IMR-90 (cell line): ENCODE results near the gene RPS15. TPM values are rescaled to one million over a fixed set of nuclear protein-coding genes. Genes with fewer than 3 reads are reported as not detected.

Experiments used
- ATAC-seq: fragments of 200-7000 bp; cut with Tn5 transposase; 2 replicates; pipeline ENCODE4 v1.9.1; 2020; ENCODE audit warnings: low read depth, mild to moderate bottlenecking, moderate library complexity
- BruUV-seq: library from RNA; stranded (reverse); fragments of 400-500 nt; replicated peaks from 2 replicates; lab custom pipeline; 2021; lab: Mats Ljungman, UMichigan
- CTCF ChIA-PET: fragments of 300-600 bp; formaldehyde crosslinking; extraction: SDS; loops from one replicate; lab custom pipeline; 2021; ENCODE audit warnings: antibody characterized with exemption; lab: Yijun Ruan, JAX
- POLR2A ChIA-PET: fragments of 300-600 bp; sonication (Branson Sonifier 250); formaldehyde crosslinking; loops from one replicate; lab custom pipeline; 2022; ENCODE audit warnings: antibody characterized with exemption; ENCODE audit not compliant: unreplicated experiment; lab: Charles Lee
- DNase-seq: peaks from one replicate; pipeline ENCODE4 v3.0.0; 2013
- H2AFZ ChIP-seq: replicated peaks from 2 replicates; pipeline ENCODE3; 2013; ENCODE audit warnings: low read length, mild to moderate bottlenecking; ENCODE audit not compliant: poor library complexity
- H2AK5ac ChIP-seq: 2 replicates; pipeline ENCODE4 v1.6.1; 2013; ENCODE audit warnings: low read depth, low read length, inconsistent platforms
- H2AK9ac ChIP-seq: replicated peaks from 2 replicates; pipeline ENCODE3; 2013; ENCODE audit warnings: mild to moderate bottlenecking, low read depth, low read length, moderate library complexity; ENCODE audit not compliant: poor library complexity
- H2BK120ac ChIP-seq: 2 replicates; pipeline ENCODE4 v1.6.1; 2013; ENCODE audit warnings: low read depth, low read length, inconsistent platforms
- H2BK15ac ChIP-seq: 3 replicates; pipeline ENCODE4 v1.6.1; 2013; ENCODE audit warnings: low read depth, low read length, inconsistent platforms
- H2BK20ac ChIP-seq: 2 replicates; pipeline ENCODE4 v1.6.1; 2013; ENCODE audit warnings: low read depth, mild to moderate bottlenecking, inconsistent platforms, low read length, moderate library complexity
- H2BK5ac ChIP-seq: 2 replicates; pipeline ENCODE4 v1.6.1; 2013; ENCODE audit warnings: mild to moderate bottlenecking, low read depth, low read length, inconsistent platforms; ENCODE audit not compliant: poor library complexity, severe bottlenecking
- H3K14ac ChIP-seq: replicated peaks from 2 replicates; pipeline ENCODE4 v1.6.1; 2013; ENCODE audit warnings: low read depth, low read length, inconsistent platforms
- H3K18ac ChIP-seq: 2 replicates; pipeline ENCODE4 v1.6.1; 2013; ENCODE audit warnings: low read depth, low read length, control low read depth
- H3K23ac ChIP-seq: 2 replicates; pipeline ENCODE4 v1.6.1; 2013; ENCODE audit warnings: low read depth, low read length, inconsistent platforms
- H3K27ac ChIP-seq: 2 replicates; pipeline ENCODE4 v1.5.1; 2013; ENCODE audit warnings: mild to moderate bottlenecking, control low read depth, low read length; ENCODE audit not compliant: insufficient read depth
- H3K27me3 ChIP-seq: 2 replicates; pipeline ENCODE4 v1.6.1; 2013; ENCODE audit warnings: low read length; ENCODE audit not compliant: control insufficient read depth, insufficient read depth
- H3K36me3 ChIP-seq: 2 replicates; pipeline ENCODE4 v1.6.1; 2013; ENCODE audit warnings: low read length, mixed read lengths; ENCODE audit not compliant: control insufficient read depth, insufficient read depth
- H3K4ac ChIP-seq: 2 replicates; pipeline ENCODE4 v1.6.1; 2013; ENCODE audit warnings: low read depth, low read length, inconsistent platforms
- H3K4me1 ChIP-seq: 2 replicates; pipeline ENCODE4 v1.6.1; 2013; ENCODE audit warnings: low read length, mixed read lengths; ENCODE audit not compliant: control insufficient read depth, insufficient read depth
- H3K4me2 ChIP-seq: 2 replicates; pipeline ENCODE4 v1.6.1; 2013; ENCODE audit warnings: low read depth, mild to moderate bottlenecking, control low read depth, low read length, moderate library complexity
- H3K4me3 ChIP-seq: 2 replicates; pipeline ENCODE4 v1.5.1; 2013; ENCODE audit warnings: low read depth, mild to moderate bottlenecking, control low read depth, low read length, moderate library complexity; ENCODE audit not compliant: insufficient read depth
- H3K56ac ChIP-seq: 2 replicates; pipeline ENCODE4 v1.6.1; 2013; ENCODE audit warnings: low read length, inconsistent platforms; ENCODE audit not compliant: insufficient read depth; ENCODE audit errors: extremely low read depth
- H3K79me1 ChIP-seq, 2 experiments: 2 replicates each; pipeline ENCODE4 v1.6.1; 2013; ENCODE audit warnings: low read length in 2 of 2, inconsistent platforms in 1 of 2, low read depth in 1 of 2
- H3K9ac ChIP-seq: 2 replicates; pipeline ENCODE4 v1.6.1; 2013; ENCODE audit warnings: low read depth, low read length, control low read depth
- H3K9me1 ChIP-seq: 2 replicates; pipeline ENCODE4 v1.6.1; 2013; ENCODE audit warnings: low read length, inconsistent platforms; ENCODE audit not compliant: insufficient read depth
- H3K9me3 ChIP-seq: 2 replicates; pipeline ENCODE4 v1.6.1; 2013; ENCODE audit warnings: low read length; ENCODE audit not compliant: control insufficient read depth, insufficient read depth
- H4K20me1 ChIP-seq: 2 replicates; pipeline ENCODE4 v1.6.1; 2013; ENCODE audit warnings: low read length, inconsistent platforms; ENCODE audit not compliant: insufficient read depth
- H4K5ac ChIP-seq: 2 replicates; pipeline ENCODE4 v1.6.1; 2013; ENCODE audit warnings: mild to moderate bottlenecking, low read depth, low read length, control low read depth
- H4K8ac ChIP-seq, 2 experiments: 2 replicates each; pipeline ENCODE4 v1.6.1; 2013; ENCODE audit warnings: low read depth in 2 of 2, low read length in 2 of 2, control low read depth in 1 of 2, inconsistent platforms in 1 of 2
- H4K91ac ChIP-seq: 2 replicates; pipeline ENCODE4 v1.6.1; 2013; ENCODE audit warnings: low read depth, low read length, inconsistent platforms; ENCODE audit not compliant: insufficient read depth
- BHLHE40 ChIP-seq: fragments of 150-350 bp; IDR thresholded peaks from 2 replicates; pipeline ENCODE4 v1.6.1; 2016; ENCODE audit warnings: mild to moderate bottlenecking, low read depth, low read length
- CEBPB ChIP-seq: IDR thresholded peaks from 2 replicates; pipeline ENCODE4 v1.6.1; 2012; ENCODE audit warnings: low read depth, low read length, improper control_type of control experiment
- CHD1 ChIP-seq: IDR thresholded peaks from 2 replicates; pipeline ENCODE4 v1.6.1; 2012; ENCODE audit warnings: low read depth, low read length, improper control_type of control experiment
- CTCF ChIP-seq: conservative IDR thresholded peaks from 2 replicates; pipeline ENCODE4 v1.5.1; 2012; ENCODE audit warnings: mild to moderate bottlenecking, low read depth, low read length, improper control_type of control experiment
- ELK1 ChIP-seq: fragments of 150-350 bp; IDR thresholded peaks from 2 replicates; pipeline ENCODE4 v1.6.1; 2016; ENCODE audit warnings: low read depth, mild to moderate bottlenecking, low read length, moderate library complexity, borderline replicate concordance
- FOS ChIP-seq: fragments of 150-350 bp; IDR thresholded peaks from 2 replicates; pipeline ENCODE4 v1.6.1; 2016; ENCODE audit warnings: low read depth, low read length
- MAFK ChIP-seq: IDR thresholded peaks from 2 replicates; pipeline ENCODE4 v1.6.1; 2012; ENCODE audit warnings: low read depth, low read length, improper control_type of control experiment
- MAZ ChIP-seq: IDR thresholded peaks from 2 replicates; pipeline ENCODE4 v1.6.1; 2012; ENCODE audit warnings: low read depth, mild to moderate bottlenecking, low read length, improper control_type of control experiment, moderate library complexity, borderline replicate concordance
- MXI1 ChIP-seq: IDR thresholded peaks from 2 replicates; pipeline ENCODE4 v1.6.1; 2012; ENCODE audit warnings: low read depth, mild to moderate bottlenecking, low read length, moderate library complexity, borderline replicate concordance
- NFE2L2 ChIP-seq: fragments of 150-350 bp; IDR thresholded peaks from 2 replicates; pipeline ENCODE4 v1.6.1; 2016; ENCODE audit warnings: low read depth, mild to moderate bottlenecking, low read length
- POLR2A ChIP-seq: IDR thresholded peaks from 2 replicates; pipeline ENCODE4 v1.6.1; 2012; ENCODE audit warnings: mild to moderate bottlenecking, low read depth, low read length
- RAD21 ChIP-seq: IDR thresholded peaks from 2 replicates; pipeline ENCODE4 v1.6.1; 2012; ENCODE audit warnings: low read length, improper control_type of control experiment
- RCOR1 ChIP-seq: IDR thresholded peaks from 2 replicates; pipeline ENCODE4 v1.6.1; 2012; ENCODE audit warnings: mild to moderate bottlenecking, low read length, improper control_type of control experiment; ENCODE audit not compliant: insufficient replicate concordance
- RFX5 ChIP-seq: IDR thresholded peaks from 2 replicates; pipeline ENCODE4 v1.8.0; 2012; ENCODE audit warnings: low read depth, mild to moderate bottlenecking, low read length, moderate library complexity
- SMC3 ChIP-seq: fragments of 150-350 bp; IDR thresholded peaks from 2 replicates; pipeline ENCODE4 v1.6.1; 2016; ENCODE audit warnings: low read depth, mild to moderate bottlenecking, antibody characterized with exemption, low read length, moderate library complexity
- USF2 ChIP-seq: fragments of 150-350 bp; IDR thresholded peaks from 2 replicates; pipeline ENCODE4 v1.6.1; 2017; ENCODE audit warnings: mild to moderate bottlenecking, antibody characterized with exemption, low read length, low read depth
- WGBS, 2 experiments: methylation state at CpG; one replicate each; pipeline versions ENCODE4 v1.1.5 to v1.1.7; 2013; ENCODE audit warnings: missing lambda C conversion rate in 2 of 2; ENCODE audit not compliant: insufficient read length in 1 of 2; ENCODE audit errors: extremely low coverage in 2 of 2; 5-methylcytosine and 5-hydroxymethylcytosine counted together
- dilution Hi-C: fragments of 300-500 bp; cut with HindIII; formaldehyde crosslinking; loops from one replicate; pipeline ENCODE4 v1.14.3; 2018; ENCODE audit warnings: low sequenced_read_pairs; ENCODE audit not compliant: unreplicated experiment
- in situ Hi-C: fragments of 300-500 bp; cut with MboI; formaldehyde crosslinking; loops from 3 replicates; pipeline ENCODE4 v1.14.3; 2019; ENCODE audit warnings: low sequenced_read_pairs, inconsistent platforms, mixed read lengths
- intact Hi-C: fragments of 100-400 bp; cut with micrococcal nuclease; formaldehyde crosslinking; loops from 2 replicates; pipeline ENCODE4 v1.10.0; 2022
- polyA plus RNA-seq, 3 experiments: library from polyadenylated mRNA; depleted of rRNA; stranded (reverse); fragments of >200 nt; gene quantifications; 2 replicates each; pipeline ENCODE4 v1.2.3, GENCODE V29; 2012; ENCODE audit warnings: low replicate concordance in 1 of 3
- total RNA-seq: library from RNA; depleted of rRNA; stranded (reverse); fragments of >200 nt; gene quantifications from 2 replicates; pipeline ENCODE4 v1.2.3, GENCODE V29; 2012

Gene RPS15
- total and polyA plus RNA-seq, 2 of the 4 experiments (the other 2 are of a cell fraction) = 1,179 to 1,855 TPM

DNA sequence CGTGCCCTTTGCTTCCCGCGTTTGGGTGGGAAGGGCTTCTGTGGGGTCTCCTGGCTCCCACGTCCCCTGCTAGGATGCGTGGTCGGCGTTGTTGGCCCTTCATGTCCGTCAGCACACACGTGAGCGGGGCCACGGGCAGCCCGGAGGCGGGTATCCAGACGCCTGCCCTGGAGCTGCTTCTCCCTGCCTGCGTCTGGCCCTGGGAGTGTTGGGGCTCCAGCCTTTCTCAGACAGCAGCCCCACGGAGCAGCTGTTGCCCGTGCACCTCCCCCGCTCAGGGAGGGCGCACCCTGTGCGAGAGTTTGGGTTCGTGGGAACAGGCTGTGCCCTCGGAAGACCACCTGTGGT lies 16.3 kb upstream of the RPS15 start:
- ChIA-PET CTCF (no interaction called here), POLR2A (no interaction called here)
- H3K27ac ChIP-seq = no peak overlapping the region
- no peak overlapping the region for H3K23ac ChIP-seq
- H3K4me1 ChIP-seq = peaks cover 4% of the 10 kb centered on the region; the same call in 1 of the 2 replicates
- intact Hi-C loops = no loop called here
- peaks cover 82% of the 10 kb centered on the region for H4K20me1 ChIP-seq
- H2BK20ac ChIP-seq = no peak overlapping the region
- no peak overlapping the region for H3K56ac ChIP-seq
- no peak overlapping the region for H2AK9ac ChIP-seq
- H3K36me3 ChIP-seq = peaks cover 79% of the 10 kb centered on the region
- peaks cover 26 to 82% of the 10 kb centered on the region in 2 experiments for H3K79me1 ChIP-seq
- no peak overlapping the region for H4K8ac ChIP-seq
- no peak overlapping the region for H3K4ac ChIP-seq
- H4K91ac ChIP-seq = no peak overlapping the region
- dilution Hi-C loops = no loop called here
- H2BK5ac ChIP-seq = no peak overlapping the region
- H3K27me3 ChIP-seq = no peaks in the 10 kb centered on the region
- no peak for ATAC-seq
- no peak overlapping the region for H3K4me2 ChIP-seq
- no peak overlapping the region for H3K18ac ChIP-seq
- no peak for DNase-seq
- H3K9me1 ChIP-seq = peaks cover 10% of the 10 kb centered on the region; the same call in 1 of the 2 replicates
- in situ Hi-C loops = no loop called here
- no peaks in the 10 kb centered on the region for H3K9me3 ChIP-seq
- no peak overlapping the region for H2AFZ ChIP-seq
- no peak overlapping the region for H4K5ac ChIP-seq
- H2BK120ac ChIP-seq = no peak overlapping the region
- no peak for TF ChIP-seq POLR2A
- no peak for TF ChIP-seq RCOR1
- no peak for TF ChIP-seq CTCF
- no peak for TF ChIP-seq SMC3
- TF ChIP-seq BHLHE40 = no peak
- no peak for TF ChIP-seq CHD1
- TF ChIP-seq MAFK = no peak
- TF ChIP-seq ELK1 = no peak
- no peak for TF ChIP-seq CEBPB
- no peak for TF ChIP-seq NFE2L2
- no peak for TF ChIP-seq USF2
- no peak for TF ChIP-seq RAD21
- TF ChIP-seq MXI1 = no peak
- TF ChIP-seq MAZ = no peak
- TF ChIP-seq FOS = no peak
- TF ChIP-seq RFX5 = no peak
- no peak overlapping the region for H3K9ac ChIP-seq
- H2AK5ac ChIP-seq = no peak overlapping the region
- 81% methylated on average over 13 of the region's 22 CpGs; no CpG with 5 or more reads in 1 of the 2 experiments for WGBS, 2 experiments
- no TSS peak for BruUV-seq
- H2BK15ac ChIP-seq = no peak overlapping the region
- no peak overlapping the region for H3K14ac ChIP-seq
- no peak overlapping the region for H3K4me3 ChIP-seq
